GM23338 (cell line): ENCODE results near the gene ATF4. TPM values are rescaled to one million over a fixed set of nuclear protein-coding genes. Genes with fewer than 3 reads are reported as not detected.

Experiments
- ATAC-seq: fragments of 200-7000 bp; cut with Tn5 transposase; 3 replicates; pipeline ENCODE4 v1.9.1; 2020
- DNase-seq: peaks from one replicate; pipeline ENCODE4 v3.0.0-alpha.2; 2015; ENCODE audit warnings: low spot score
- H2AFZ ChIP-seq: fragments of 200-600 bp; sonication (generic); 2 replicates; pipeline ENCODE4 v1.8.0; 2016; ENCODE audit warnings: antibody characterized with exemption, mild to moderate bottlenecking, moderate library complexity
- H3F3A ChIP-seq: fragments of 200-600 bp; sonication (generic); replicated peaks from 2 replicates; pipeline ENCODE4 v1.8.0; 2017; ENCODE audit warnings: antibody characterized with exemption, mixed run types, low read depth
- H3K27ac ChIP-seq: fragments of 200-600 bp; sonication (generic); 2 replicates; pipeline ENCODE4 v1.6.1; 2016; ENCODE audit warnings: low read depth
- H3K27me3 ChIP-seq: fragments of 200-600 bp; sonication (generic); 2 replicates; pipeline ENCODE4 v1.8.0; 2016; ENCODE audit warnings: mild to moderate bottlenecking, mixed run types, moderate library complexity; ENCODE audit not compliant: insufficient read depth
- H3K36me3 ChIP-seq: fragments of 200-600 bp; sonication (generic); 2 replicates; pipeline ENCODE4 v1.8.0; 2016; ENCODE audit warnings: mild to moderate bottlenecking; ENCODE audit not compliant: insufficient read depth
- H3K4me1 ChIP-seq: fragments of 200-600 bp; sonication (generic); 2 replicates; pipeline ENCODE4 v1.8.0; 2016; ENCODE audit warnings: mild to moderate bottlenecking, moderate library complexity; ENCODE audit not compliant: insufficient read depth
- H3K4me2 ChIP-seq: fragments of 200-600 bp; sonication (generic); 2 replicates; pipeline ENCODE4 v1.7.1; 2017; ENCODE audit warnings: mixed run types
- H3K4me3 ChIP-seq: fragments of 200-600 bp; sonication (generic); 2 replicates; pipeline ENCODE4 v1.6.1; 2016; ENCODE audit warnings: mixed run types
- H3K79me2 ChIP-seq: fragments of 200-600 bp; sonication (generic); replicated peaks from 2 replicates; pipeline ENCODE4 v1.8.0; 2017; ENCODE audit warnings: mild to moderate bottlenecking; ENCODE audit not compliant: insufficient read depth
- H3K9me2 ChIP-seq: fragments of 200-600 bp; sonication (generic); 2 replicates; pipeline ENCODE4 v1.8.0; 2017; ENCODE audit not compliant: insufficient read depth
- H4K20me1 ChIP-seq: fragments of 200-600 bp; sonication (generic); replicated peaks from 2 replicates; pipeline ENCODE4 v1.8.0; 2017; ENCODE audit warnings: mild to moderate bottlenecking; ENCODE audit not compliant: insufficient read depth
- H3K27ac Mint-ChIP-seq: 2 replicates; pipeline ENCODE4 v1.8.0; 2020; ENCODE audit warnings: inconsistent platforms, mild to moderate bottlenecking, moderate library complexity, mixed read lengths
- H3K27me3 Mint-ChIP-seq: 3 replicates; pipeline ENCODE4 v1.8.0; 2022; ENCODE audit warnings: low read depth, mild to moderate bottlenecking, moderate library complexity, mixed read lengths, inconsistent platforms; ENCODE audit not compliant: insufficient read depth, poor library complexity
- H3K36me3 Mint-ChIP-seq: 3 replicates; pipeline ENCODE4 v1.8.0; 2021; ENCODE audit warnings: low read depth, mild to moderate bottlenecking, inconsistent platforms, moderate library complexity, mixed read lengths
- H3K4me1 Mint-ChIP-seq: 3 replicates; pipeline ENCODE4 v1.8.0; 2020; ENCODE audit warnings: mild to moderate bottlenecking, inconsistent platforms, mixed read lengths
- H3K4me3 Mint-ChIP-seq: 3 replicates; pipeline ENCODE4 v1.8.0; 2021; ENCODE audit warnings: moderate library complexity, mild to moderate bottlenecking, inconsistent platforms, mixed read lengths
- H3K9me3 Mint-ChIP-seq: 3 replicates; pipeline ENCODE4 v1.8.0; 2020; ENCODE audit warnings: moderate library complexity, mild to moderate bottlenecking, inconsistent platforms, mixed read lengths
- CREB1 ChIP-seq: fragments of 250-450 bp; sonication (Bioruptor Pico); IDR thresholded peaks from 2 replicates; pipeline ENCODE4 v1.5.0; 2020; ENCODE audit warnings: low read depth, mild to moderate bottlenecking, moderate library complexity
- CTCF ChIP-seq, 2 experiments: fragments of 200-600 bp in 1 of 2; sonication (generic) in 1 of 2; conservative IDR thresholded peaks; 2 replicates each; pipeline versions ENCODE4 v1.5.1 to v1.6.1; 2016 to 2017; ENCODE audit warnings: antibody characterized with exemption in 2 of 2, low read depth in 2 of 2, mild to moderate bottlenecking in 2 of 2, moderate library complexity in 1 of 2
- ETS1 ChIP-seq: IDR thresholded peaks from 2 replicates; pipeline ENCODE4 v1.6.1; 2016; ENCODE audit warnings: antibody characterized with exemption
- EZH2 ChIP-seq: fragments of 200-600 bp; sonication (generic); IDR thresholded peaks from one replicate; pipeline ENCODE4 v1.8.0; 2017; ENCODE audit warnings: antibody characterized with exemption, mild to moderate bottlenecking, low read depth; ENCODE audit not compliant: unreplicated experiment
- EZH2phosphoT487 ChIP-seq: fragments of 200-600 bp; sonication (generic); IDR thresholded peaks from one replicate; pipeline ENCODE4 v1.8.1; 2018; ENCODE audit warnings: antibody characterized with exemption; ENCODE audit not compliant: unreplicated experiment
- JUNB ChIP-seq: IDR thresholded peaks from one replicate; pipeline ENCODE4 v1.6.1; 2016; ENCODE audit warnings: antibody characterized with exemption; ENCODE audit not compliant: unreplicated experiment
- NANOG ChIP-seq: IDR thresholded peaks from 2 replicates; pipeline ENCODE4 v1.6.1; 2016; ENCODE audit warnings: antibody characterized with exemption, borderline replicate concordance
- POLR2AphosphoS5 ChIP-seq: IDR thresholded peaks from 2 replicates; pipeline ENCODE4 v1.6.1; 2016; ENCODE audit warnings: antibody characterized with exemption, low read depth
- STAT1 ChIP-seq: IDR thresholded peaks from one replicate; pipeline ENCODE4 v1.6.1; 2016; ENCODE audit warnings: antibody characterized with exemption; ENCODE audit not compliant: unreplicated experiment
- ZNF114 ChIP-seq: fragments of 250-450 bp; sonication (Bioruptor Pico); IDR thresholded peaks from 2 replicates; pipeline ENCODE4 v1.5.0; 2020; ENCODE audit warnings: mild to moderate bottlenecking, moderate library complexity
- ZNF331 ChIP-seq: fragments of 250-450 bp; sonication (Bioruptor Pico); IDR thresholded peaks from 2 replicates; pipeline ENCODE4 v1.5.0; 2020; ENCODE audit warnings: low read depth, mild to moderate bottlenecking, moderate library complexity
- polyA plus RNA-seq: library from polyadenylated mRNA; unstranded; fragments of >200 nt; fragmentation: Nextera tagmentation; extraction: Ambion mirVana; gene quantifications from 2 replicates; pipeline ENCODE4 v1.2.1, GENCODE V29; 2016
- total RNA-seq: library from RNA; depleted of rRNA; stranded (reverse); fragments of >200 nt; shearing (Covaris generic); gene quantifications from 2 replicates; pipeline ENCODE4 v1.2.3, GENCODE V29; 2014
- TF ChIP-seq, protein P1 (sequence below): fragments of 250-450 bp; sonication (Bioruptor Pico); IDR thresholded peaks from 2 replicates; pipeline ENCODE4 v1.5.0; 2020; ENCODE audit warnings: mild to moderate bottlenecking, moderate library complexity

ATF4 gene
- total and polyA plus RNA-seq, 2 experiments from 2014 or later, result 446 to 553 TPM

GRCh38 chr22:39520226-39521105, at the start of gene ATF4 (continued):
- peak; percentile 72 for TF ChIP-seq ETS1

DNA sequence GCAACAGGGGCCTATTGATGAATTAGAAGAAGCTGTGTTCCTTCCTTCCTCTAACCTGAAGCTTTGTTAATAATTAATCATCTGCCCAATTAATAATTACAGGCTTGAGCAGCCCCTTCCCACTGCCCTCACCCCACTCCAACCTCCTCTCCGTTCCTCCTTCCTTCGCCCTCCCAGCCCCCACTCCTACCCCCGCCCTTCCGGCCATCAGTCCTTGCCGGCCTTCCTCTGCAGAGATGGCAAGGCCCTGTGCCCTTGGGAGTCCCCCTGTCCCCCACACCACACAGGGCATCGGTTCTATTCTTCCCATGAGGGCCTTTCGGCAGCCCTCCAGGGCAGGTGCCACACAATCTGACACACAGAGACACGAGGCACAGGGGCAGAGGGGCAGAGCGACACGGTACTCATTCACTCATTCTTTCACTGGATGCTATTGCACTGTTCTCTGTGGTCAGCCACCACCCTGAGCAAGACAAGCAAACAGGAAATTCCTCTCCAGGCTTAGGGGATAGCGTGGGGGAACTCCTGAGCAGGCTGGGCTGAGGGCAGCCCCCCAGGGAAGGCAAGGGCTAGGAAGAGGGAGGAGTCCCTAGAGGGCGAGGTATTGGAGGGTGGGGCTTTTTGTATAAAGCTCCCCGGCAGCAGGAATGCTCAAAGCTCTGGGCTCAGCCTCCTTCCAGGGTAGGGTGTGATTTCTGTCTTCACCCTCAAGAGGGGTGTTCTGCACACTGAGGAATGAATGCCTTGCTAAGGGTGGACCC, 48.8 kb upstream of the ATF4 start:
- H3K4me3 ChIP-seq, result peak overlapping the region; percentile 30; the same call in 1 of the 2 replicates
- no peaks in the 10 kb centered on the region for H3K36me3 ChIP-seq
- Mint-ChIP-seq H3K27ac (no peak overlapping the region), H3K27me3 (peaks cover 30% of the 10 kb centered on the region), H3K36me3 (no peaks in the 10 kb centered on the region; the same call in 2 of the 3 replicates), H3K9me3 (no peaks in the 10 kb centered on the region; the same call in 2 of the 3 replicates), H3K4me3 (peak overlapping the region; percentile 33; the same call in 2 of the 3 replicates), H3K4me1 (peaks cover 72% of the 10 kb centered on the region)
- no peak overlapping the region for H2AFZ ChIP-seq
- H3F3A ChIP-seq, result peaks cover 14% of the 10 kb centered on the region
- peak overlapping the region; percentile 73 for H3K4me2 ChIP-seq
- H4K20me1 ChIP-seq, result no peaks in the 10 kb centered on the region
- no peaks in the 10 kb centered on the region for H3K9me2 ChIP-seq
- H3K4me1 ChIP-seq, result peaks cover 49% of the 10 kb centered on the region
- DNase-seq (no peak), ATAC-seq (peak; percentile 9)
- no peaks in the 10 kb centered on the region for H3K79me2 ChIP-seq
- no peaks in the 10 kb centered on the region for H3K27me3 ChIP-seq
- H3K27ac ChIP-seq, result peak overlapping the region; percentile 76
- TF ChIP-seq EZH2 (no peak), EZH2phosphoT487 (no peak), ZNF114 (CRISPR knock-in tag) (no peak), NANOG (no peak), STAT1 (no peak), ZNF331 (CRISPR knock-in tag) (no peak), POLR2AphosphoS5 (no peak), JUNB (no peak), CTCF (conservative IDR thresholded peaks at IDR 0.05; ENCODE audit: low read depth in 2 of 2) (no peak), CREB1 (CRISPR knock-in tag) (no peak), ETS1 (no peak)
- TF ChIP-seq, protein P1, sequence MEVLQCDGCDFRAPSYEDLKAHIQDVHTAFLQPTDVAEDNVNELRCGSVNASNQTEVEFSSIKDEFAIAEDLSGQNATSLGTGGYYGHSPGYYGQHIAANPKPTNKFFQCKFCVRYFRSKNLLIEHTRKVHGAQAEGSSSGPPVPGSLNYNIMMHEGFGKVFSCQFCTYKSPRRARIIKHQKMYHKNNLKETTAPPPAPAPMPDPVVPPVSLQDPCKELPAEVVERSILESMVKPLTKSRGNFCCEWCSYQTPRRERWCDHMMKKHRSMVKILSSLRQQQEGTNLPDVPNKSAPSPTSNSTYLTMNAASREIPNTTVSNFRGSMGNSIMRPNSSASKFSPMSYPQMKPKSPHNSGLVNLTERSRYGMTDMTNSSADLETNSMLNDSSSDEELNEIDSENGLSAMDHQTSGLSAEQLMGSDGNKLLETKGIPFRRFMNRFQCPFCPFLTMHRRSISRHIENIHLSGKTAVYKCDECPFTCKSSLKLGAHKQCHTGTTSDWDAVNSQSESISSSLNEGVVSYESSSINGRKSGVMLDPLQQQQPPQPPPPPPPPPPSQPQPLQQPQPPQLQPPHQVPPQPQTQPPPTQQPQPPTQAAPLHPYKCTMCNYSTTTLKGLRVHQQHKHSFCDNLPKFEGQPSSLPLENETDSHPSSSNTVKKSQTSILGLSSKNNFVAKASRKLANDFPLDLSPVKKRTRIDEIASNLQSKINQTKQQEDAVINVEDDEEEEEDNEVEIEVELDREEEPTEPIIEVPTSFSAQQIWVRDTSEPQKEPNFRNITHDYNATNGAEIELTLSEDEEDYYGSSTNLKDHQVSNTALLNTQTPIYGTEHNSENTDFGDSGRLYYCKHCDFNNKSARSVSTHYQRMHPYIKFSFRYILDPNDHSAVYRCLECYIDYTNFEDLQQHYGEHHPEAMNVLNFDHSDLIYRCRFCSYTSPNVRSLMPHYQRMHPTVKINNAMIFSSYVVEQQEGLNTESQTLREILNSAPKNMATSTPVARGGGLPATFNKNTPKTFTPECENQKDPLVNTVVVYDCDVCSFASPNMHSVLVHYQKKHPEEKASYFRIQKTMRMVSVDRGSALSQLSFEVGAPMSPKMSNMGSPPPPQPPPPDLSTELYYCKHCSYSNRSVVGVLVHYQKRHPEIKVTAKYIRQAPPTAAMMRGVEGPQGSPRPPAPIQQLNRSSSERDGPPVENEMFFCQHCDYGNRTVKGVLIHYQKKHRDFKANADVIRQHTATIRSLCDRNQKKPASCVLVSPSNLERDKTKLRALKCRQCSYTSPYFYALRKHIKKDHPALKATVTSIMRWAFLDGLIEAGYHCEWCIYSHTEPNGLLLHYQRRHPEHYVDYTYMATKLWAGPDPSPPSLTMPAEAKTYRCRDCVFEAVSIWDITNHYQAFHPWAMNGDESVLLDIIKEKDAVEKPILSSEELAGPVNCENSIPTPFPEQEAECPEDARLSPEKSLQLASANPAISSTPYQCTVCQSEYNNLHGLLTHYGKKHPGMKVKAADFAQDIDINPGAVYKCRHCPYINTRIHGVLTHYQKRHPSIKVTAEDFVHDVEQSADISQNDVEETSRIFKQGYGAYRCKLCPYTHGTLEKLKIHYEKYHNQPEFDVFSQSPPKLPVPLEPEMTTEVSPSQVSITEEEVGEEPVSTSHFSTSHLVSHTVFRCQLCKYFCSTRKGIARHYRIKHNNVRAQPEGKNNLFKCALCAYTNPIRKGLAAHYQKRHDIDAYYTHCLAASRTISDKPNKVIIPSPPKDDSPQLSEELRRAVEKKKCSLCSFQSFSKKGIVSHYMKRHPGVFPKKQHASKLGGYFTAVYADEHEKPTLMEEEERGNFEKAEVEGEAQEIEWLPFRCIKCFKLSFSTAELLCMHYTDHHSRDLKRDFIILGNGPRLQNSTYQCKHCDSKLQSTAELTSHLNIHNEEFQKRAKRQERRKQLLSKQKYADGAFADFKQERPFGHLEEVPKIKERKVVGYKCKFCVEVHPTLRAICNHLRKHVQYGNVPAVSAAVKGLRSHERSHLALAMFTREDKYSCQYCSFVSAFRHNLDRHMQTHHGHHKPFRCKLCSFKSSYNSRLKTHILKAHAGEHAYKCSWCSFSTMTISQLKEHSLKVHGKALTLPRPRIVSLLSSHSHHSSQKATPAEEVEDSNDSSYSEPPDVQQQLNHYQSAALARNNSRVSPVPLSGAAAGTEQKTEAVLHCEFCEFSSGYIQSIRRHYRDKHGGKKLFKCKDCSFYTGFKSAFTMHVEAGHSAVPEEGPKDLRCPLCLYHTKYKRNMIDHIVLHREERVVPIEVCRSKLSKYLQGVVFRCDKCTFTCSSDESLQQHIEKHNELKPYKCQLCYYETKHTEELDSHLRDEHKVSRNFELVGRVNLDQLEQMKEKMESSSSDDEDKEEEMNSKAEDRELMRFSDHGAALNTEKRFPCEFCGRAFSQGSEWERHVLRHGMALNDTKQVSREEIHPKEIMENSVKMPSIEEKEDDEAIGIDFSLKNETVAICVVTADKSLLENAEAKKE (CRISPR knock-in tag), result no peak
